Measurements from ENCODE around the gene TARBP1.

DNA sequence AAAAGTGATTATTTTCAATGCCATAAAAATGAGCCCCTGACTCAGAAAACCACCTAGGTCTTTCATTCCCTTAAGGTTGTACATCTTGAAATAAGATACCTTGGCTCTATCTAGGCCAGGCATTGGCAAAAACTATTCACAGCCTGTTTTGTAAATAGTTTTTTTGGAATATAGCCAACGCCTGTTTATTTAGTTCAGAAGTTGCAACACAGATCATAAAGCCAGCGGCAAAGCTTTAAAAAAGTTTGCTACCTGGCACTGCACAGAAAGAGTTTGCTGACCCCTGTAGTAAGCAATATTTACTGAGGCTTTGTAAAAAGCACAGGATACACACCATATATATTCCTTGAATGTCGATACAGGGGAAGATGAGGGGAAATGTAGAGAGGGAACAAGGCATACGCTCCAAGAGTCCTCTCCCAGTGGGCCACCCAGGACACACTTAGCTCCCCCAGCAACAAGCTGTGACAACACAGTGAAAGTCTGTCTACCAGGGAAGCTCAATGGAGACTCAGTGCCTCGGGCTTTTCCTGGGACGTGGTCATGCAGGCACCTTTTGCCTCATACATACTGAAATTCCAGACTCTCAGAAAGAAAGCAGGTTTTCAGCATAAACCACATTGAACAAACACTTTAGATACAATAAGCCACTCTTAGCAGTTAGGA, 20.5 kb downstream of the TARBP1 start:
- TF ChIP-seq, protein P1, sequence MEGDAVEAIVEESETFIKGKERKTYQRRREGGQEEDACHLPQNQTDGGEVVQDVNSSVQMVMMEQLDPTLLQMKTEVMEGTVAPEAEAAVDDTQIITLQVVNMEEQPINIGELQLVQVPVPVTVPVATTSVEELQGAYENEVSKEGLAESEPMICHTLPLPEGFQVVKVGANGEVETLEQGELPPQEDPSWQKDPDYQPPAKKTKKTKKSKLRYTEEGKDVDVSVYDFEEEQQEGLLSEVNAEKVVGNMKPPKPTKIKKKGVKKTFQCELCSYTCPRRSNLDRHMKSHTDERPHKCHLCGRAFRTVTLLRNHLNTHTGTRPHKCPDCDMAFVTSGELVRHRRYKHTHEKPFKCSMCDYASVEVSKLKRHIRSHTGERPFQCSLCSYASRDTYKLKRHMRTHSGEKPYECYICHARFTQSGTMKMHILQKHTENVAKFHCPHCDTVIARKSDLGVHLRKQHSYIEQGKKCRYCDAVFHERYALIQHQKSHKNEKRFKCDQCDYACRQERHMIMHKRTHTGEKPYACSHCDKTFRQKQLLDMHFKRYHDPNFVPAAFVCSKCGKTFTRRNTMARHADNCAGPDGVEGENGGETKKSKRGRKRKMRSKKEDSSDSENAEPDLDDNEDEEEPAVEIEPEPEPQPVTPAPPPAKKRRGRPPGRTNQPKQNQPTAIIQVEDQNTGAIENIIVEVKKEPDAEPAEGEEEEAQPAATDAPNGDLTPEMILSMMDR (IDR thresholded peaks at IDR 0.05): no peak
- TF ChIP-seq EZH2 (IDR thresholded peaks at IDR 0.05; ENCODE audit: borderline replicate concordance, insufficient read depth, low read depth, low read length, poor library complexity, severe bottlenecking): no peak
